Activated CD8-positive, alpha-beta memory T cell treated with anti-CD3 and anti-CD28 coated beads for 24 hours (primary cell): ENCODE results near the gene GTPBP2.
A peak's percentile ranks its signal among the peaks of the same experiment; 100 is the strongest.
"Not testable (repeated sequence)": the region's sequence is repeated elsewhere in the genome, so short reads cannot be mapped to it uniquely, and the experiment has no call there.

ENCODE experiments used
- DNase-seq: peaks from one replicate; pipeline ENCODE4 v3.0.0-alpha.2; 2020

GTPBP2 gene, protein sequence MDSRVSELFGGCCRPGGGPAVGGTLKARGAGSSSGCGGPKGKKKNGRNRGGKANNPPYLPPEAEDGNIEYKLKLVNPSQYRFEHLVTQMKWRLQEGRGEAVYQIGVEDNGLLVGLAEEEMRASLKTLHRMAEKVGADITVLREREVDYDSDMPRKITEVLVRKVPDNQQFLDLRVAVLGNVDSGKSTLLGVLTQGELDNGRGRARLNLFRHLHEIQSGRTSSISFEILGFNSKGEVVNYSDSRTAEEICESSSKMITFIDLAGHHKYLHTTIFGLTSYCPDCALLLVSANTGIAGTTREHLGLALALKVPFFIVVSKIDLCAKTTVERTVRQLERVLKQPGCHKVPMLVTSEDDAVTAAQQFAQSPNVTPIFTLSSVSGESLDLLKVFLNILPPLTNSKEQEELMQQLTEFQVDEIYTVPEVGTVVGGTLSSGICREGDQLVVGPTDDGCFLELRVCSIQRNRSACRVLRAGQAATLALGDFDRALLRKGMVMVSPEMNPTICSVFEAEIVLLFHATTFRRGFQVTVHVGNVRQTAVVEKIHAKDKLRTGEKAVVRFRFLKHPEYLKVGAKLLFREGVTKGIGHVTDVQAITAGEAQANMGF

DNA sequence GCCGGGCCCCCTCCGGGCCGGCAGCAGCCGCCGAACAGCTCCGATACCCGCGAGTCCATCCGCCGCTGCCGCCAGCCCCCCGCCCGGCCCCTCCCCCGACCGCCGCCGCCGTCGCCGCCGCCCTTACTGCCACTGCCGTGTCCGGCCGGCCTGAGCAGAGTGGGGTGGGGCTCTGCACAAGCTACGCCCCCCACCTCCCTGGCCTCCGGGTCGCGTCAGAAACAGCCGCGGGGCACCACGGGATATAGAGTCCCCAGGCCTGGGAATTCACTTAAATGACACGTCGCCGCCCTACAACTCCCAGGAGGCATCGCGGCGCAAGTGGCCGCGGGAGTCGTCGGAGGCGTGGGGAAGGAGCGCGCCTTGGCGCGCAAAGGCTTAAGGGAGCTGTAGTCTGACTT, at the start of gene GTPBP2:
Gene GTPBP2, minus strand, starts transcription at position 161 of the 401 bp plus-strand sequence. Its CDS starts 102 bp downstream, at position 59.
- DNase-seq = peak; percentile 97

DNA sequence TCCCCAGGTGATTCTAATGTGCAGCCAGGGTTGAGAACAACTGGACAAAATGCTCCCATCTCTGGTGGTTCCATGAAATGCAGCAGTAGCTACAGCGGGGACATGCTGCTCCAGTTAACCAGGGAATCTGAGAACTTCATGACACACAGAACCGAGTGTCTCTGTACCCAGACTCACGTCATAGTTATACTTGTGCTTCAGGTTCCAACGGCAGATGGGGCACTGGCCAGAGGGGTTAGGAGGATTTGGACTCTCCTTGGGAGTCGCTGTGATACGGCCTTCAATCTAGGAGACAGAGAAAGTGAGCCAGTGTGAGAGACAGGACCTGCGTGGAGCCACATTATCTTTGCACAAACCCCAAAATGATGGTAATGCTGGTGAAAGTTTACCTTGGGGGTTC, 49.3 kb upstream of the GTPBP2 start:
- no peak for DNase-seq

DNA sequence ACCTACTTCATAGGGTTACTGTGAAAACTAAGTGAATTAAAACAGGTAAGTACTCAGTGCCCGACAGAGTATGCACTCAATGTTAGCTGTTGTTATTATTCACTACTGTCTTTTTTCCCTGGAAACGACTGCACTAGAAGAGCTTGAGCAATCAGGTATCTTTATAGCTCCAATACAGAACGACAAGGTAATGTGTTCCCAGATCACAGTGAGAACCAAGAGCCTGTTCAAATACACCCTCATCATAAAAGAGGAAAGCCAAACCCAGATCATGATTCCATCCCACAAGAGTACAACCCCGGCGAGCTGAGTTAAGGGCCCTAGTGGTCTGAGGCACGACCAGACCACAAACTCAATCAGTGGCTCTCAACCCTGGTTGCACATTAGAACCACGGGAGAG, 48.7 kb upstream of the GTPBP2 start:
- no peak for DNase-seq

DNA sequence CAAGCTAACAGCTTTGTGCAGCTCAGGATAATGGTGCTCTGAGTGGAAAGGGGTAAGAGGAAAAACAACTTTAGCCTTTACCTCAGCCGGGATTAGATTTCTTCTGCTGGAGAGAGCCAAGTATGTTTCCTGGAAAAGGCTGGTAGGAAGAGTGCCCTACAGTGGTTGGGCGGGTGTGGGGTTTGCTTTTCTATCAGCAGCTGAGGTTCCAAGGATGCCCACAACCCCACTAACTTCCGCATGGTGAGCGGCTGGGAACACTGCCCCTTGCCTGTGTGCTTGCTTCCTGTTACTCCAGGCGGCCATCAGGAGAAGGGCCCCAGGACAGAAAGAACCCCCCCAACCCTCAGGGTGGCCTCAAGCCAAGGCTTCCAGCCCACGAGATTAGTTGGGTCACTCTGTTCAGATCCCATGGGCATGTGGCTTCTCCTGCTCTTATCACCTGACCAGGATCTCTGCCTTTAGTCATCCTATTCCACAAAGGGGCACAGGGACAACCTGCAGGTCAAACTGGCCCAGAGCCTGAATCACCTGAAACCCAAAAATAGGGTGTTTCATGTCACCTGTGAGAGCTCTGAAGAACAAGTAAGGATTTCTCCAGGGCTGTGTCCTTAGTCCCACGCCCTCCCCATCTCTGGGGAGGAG, 48.0 kb upstream of the GTPBP2 start:
- no peak for DNase-seq

DNA sequence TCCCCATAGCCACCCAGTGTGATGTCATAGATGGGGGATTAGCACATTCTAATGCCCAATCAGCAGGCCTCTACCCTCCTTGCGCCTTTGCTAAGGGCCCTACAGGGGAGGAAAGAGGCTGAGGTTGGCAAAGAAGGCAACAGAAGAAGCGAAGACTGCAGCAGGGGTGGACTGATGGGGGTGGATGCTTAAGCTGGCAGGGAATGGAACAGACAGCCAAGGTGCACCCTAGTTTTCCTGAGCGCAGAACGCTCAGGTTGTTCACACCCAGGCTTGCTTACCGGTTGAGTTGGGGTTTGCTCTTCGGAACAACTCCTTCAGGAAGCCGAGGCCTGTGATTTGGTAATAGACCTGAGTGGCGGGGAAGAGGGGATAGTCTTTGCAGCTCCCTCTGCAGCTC, 45.9 kb upstream of the GTPBP2 start:
- no peak for DNase-seq

DNA sequence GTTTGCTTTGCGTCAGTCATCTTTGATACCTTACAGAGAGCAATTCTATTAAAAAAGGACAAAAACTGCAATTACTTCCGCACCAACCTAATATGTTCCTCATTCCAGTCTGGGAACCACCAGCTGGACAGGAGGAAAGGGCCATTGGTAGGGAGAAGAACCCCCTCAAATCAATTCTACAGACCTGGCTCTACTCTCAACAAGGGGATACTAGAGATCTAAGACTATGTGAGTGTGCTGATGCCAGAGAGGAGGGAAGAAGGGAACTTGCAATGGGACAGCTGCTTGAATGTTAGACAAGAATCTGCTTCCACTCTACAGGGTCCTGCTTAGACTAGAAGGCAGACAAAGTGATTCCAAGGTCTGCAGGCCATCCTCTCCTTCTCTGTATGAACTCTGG, 45.2 kb upstream of the GTPBP2 start:
- DNase-seq = no peak

DNA sequence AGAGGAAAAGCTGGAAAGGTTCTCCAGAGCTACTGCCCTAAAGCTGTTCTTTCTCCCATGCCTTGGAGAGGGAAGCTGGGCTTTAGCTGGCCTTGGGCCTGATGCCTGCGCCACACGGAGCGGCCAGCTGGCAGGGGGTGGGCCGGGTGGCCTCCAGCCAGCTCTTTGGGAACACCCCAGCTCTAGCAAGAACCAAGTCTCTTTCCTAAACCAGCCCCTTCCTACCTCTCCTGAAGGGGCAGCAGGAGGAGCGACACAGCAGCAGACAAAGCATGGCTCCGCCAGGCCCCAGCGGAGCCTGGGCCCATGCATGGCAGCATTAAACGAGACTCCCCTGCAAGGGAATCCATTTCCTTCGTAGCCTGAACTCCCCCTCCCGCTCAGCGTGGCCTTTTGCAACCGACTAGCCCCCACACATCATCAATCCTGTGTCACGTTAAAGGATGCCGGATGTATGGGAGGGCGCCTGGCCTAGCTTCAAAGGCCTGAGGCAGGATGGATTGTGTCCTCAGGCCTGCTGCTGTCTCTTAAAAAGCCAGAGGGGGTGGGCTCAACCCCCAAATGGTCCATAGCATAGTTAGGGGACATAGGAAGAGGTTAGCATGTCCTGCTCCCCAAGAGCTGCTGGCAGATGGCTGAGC, 44.5 kb upstream of the GTPBP2 start:
- DNase-seq = no peak

DNA sequence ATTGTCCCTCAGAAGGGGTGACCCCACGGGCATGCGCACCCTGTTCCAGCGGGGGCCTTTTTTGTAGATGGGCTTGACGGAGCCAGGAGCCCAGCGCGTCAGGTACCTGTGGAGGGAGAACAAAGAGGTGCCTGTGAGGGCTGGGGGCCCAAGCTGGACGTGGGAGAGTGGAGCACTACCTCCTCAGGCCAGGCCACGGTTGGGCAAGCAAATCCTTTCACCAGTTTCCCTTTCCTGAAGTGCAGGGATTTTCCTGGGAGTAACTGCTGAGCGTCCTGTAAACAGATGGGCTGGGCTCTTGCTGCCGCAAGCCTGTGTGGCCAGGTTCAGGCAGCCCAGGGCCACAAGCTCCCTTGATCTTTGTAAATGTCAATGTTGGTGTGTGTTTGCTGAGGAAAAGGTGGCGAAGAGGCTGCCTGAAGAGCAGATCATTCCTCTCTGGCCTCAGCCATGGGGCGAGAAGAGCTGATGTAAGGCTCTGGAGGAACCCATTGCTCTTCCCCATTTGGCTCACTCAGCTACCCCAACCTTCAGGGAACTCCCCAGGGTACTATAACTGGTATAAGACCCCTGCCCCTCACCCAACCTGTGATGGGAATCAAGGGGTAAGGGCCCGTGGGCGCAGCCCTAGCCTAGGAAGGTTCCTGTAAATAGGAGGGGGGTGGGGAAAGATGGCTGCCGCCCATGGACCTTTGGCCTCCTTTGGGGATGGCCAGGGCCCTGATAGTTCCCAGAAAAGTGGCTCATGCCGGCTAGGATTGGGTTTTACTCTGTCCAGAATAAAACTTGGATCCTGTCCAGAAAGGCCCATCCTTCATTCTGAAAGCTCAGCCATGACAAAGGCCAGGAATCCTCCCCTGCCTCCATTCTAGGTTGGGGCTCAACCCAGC, 43.0 kb upstream of the GTPBP2 start:
- no peak for DNase-seq

DNA sequence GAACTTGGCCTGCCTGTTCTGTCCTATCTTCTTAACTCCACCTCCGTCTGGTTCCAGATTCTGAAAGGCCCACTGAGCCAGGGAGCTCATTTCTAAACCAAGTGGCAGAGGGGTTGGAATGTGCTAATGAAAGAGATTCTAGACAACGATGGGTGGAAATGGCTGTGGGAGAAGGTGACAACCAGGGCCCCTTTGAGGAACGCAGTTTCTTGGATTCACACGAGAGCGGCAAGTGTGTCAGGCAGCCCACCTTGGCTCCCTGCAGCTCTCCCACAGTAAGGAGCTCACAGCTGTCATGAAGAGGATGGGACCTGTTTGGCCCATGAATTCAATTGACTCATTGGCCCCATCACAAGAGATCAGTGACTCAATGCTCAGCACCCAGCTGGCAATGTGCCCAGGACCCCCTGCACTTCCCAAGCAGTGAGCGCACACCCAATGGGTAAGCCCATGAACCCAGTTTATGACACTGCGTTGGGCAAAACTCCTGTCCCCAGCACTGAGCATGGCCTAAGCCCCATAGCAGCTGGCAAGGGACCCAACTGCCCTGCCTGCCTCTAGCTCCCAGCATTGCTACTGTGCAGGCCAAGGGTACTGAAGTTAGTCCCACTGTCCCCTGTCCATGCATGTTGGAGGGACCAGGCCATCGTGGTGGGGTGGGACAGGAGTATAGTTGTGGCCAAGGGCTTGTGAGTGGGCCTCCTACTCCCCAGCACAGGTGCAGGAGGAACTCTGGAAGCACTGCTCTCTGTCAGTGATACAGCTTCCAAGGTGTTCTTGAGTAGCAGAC, 42.1 kb upstream of the GTPBP2 start:
- no peak for DNase-seq

DNA sequence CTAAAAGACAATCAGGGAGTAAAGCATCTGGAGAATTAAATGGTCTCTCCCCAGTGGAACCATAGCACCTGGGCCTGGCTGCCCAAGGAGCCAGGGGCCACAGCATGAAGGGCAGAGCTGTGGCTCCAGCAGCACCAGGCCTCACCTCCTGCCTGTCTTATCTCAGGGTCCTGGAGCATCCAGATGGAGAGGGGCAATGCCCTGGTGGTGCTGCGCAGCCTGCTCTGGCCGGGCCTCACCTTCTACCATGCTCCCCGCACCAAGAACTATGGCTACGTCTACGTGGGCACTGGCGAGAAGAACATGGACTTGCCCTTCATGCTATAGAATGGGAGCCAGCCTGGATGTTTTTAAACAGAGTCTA, 41.5 kb upstream of the GTPBP2 start:
- DNase-seq = no peak

DNA sequence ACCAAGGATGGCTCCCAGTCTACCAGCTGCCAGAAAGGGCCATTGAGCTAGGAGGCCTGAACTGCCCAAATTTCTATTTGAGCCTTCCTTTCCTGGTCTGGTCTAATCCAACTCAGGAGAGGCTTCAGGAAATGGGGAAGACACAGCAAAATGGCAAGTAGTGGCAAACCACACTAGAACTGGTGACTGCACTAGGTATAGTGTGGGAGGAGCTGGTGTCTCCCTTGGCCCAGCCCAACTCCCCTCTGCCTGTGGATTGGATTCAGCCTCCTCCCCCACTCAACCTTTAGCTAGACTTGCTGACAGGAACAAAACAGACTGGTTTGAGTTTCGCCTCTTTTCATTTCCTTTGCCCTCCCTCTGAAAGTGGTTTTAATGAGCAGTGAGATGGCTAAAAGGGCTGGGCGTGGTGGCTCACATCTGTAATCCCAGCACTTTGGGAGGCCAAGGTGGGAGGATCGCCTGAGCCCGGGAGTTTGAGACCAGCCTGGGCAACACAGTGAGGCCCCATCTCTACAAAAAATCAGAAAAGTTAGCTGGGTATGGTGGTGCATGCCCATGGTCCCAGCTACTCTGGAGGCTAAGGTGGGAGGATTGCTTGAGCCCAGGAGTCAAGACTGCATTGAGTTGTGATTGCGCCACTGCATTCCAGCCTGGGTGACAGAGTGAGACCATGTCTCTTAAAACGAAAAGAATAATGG, 41.0 kb upstream of the GTPBP2 start:
- no peak for DNase-seq

DNA sequence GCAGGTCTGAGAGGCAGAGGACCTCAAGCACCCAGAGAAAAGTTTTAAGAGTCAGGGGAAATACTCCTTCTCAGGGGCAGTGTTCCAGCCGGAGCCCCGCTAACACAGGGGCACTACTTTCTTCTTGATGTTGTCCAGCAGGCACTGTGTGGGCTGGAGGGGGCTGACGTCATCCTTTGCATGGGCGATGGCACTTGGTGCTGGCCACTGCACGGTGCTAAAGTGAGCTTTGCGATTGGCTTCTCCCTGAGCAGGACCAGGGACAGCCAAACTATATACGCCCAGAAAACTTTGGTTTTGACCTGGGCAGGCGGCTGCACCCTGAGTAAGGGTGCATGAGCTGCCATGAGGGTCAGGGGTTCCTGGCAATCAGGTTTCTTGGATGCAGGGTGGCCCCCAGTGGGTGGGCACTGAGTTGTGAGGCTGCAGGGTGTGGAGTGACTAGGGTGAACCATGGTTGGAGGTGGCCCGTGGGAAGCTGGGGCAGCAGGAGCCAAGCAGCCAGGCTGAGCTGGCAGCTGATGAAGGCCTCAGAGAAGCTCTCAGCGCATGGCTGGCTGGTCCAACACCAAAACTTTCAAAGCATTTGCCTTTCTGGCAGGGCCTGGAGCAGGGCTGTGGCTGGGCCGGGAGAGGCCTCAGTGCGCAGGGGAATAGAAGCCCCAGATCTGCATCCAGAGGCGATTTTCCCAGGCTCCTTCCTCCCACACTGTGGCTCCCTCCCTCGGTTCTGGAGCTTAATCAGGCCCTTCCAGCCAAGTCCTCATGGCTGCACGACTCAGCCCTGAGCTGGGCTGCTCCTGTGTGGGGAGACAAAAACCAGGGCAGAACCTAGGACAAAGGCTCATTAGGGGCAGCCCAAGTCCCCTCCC, 40.2 kb upstream of the GTPBP2 start:
- DNase-seq = no peak

DNA sequence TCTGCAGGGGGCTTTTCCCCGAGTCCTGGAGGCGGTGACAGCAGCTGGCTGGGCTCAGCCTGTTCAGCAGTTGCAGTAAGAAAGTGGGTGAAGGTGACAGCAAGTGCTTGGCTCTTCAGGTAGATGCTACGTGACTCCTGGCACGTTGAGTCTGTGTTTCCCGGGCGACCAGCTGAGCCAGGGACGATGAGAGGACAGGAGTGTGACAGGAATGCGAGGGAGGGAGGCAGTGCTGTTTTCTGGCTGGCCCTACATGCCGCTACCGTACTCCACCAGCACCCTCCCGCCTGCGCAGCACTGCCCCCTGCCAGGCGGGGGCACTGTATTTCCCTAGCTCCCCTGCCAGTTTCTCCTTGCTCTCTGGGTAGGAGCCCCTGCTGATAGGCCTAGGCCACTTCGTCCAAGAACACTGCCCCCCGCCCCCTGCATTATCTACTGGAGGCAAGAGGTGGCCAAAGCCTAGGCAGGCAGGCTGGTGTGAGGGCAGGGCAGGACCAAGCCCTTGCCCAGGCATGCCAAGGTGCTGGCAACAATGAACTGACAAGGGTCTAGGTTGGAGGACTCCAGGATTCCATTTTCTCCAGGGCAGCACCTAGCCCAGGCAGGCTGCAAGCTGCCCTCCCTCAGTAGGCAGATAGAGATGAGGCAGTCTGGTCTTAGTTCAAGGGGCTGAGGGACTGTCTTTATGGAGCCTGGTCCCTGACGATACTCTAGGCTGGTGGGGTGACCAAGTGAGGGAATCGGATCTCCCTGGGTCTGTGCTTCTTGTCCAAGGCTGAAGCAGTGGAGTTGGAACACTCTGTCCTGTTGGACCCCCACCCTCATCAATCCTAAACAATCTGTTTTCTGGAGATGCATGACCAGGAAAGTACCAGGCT, 39.3 kb upstream of the GTPBP2 start:
- DNase-seq = peak; percentile 77

DNA sequence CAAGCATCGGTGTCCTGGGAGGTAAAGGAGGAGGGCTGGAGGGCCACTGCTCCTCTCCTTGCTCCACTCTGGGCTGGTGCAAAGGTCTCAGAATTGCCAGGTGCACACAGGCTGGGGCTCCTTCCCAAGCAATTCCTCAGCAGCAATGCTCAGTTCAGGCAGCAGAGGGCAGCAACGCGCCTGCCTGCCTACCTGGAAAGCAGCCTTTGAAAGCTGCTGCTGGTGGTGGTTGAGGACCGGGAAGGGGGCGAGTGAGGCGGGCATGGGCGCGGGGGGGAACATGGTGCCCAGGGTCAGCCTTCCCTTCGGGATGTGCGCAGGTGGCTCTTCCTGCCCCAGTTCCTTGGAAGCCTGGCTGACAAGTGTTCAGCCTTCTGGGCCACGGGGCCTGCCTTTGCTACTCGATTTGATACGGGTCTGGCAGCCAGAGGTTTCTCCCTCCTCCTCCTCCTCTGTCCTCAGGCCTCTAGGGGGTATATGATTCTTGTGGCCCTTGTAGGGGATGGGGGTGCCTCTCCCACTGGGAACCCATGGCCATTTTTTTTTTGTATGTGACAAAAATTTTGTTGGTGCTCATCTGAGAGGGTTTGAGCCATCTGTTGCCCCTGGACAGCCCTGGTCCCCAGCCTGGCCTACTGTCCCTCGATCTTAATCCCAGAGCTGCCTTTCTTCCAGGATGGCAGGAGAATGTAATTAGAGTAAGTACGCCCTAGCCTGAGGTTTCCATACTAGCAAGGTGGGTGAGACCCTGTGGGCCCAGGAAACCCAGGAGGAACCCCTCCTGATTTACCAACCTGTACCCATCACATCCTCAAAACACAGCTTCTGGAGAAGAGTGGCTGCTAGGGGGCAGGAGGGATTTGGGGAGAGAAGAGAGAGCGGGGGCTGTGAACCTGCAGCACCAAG, 38.4 kb upstream of the GTPBP2 start:
- peak; percentile 90 for DNase-seq

DNA sequence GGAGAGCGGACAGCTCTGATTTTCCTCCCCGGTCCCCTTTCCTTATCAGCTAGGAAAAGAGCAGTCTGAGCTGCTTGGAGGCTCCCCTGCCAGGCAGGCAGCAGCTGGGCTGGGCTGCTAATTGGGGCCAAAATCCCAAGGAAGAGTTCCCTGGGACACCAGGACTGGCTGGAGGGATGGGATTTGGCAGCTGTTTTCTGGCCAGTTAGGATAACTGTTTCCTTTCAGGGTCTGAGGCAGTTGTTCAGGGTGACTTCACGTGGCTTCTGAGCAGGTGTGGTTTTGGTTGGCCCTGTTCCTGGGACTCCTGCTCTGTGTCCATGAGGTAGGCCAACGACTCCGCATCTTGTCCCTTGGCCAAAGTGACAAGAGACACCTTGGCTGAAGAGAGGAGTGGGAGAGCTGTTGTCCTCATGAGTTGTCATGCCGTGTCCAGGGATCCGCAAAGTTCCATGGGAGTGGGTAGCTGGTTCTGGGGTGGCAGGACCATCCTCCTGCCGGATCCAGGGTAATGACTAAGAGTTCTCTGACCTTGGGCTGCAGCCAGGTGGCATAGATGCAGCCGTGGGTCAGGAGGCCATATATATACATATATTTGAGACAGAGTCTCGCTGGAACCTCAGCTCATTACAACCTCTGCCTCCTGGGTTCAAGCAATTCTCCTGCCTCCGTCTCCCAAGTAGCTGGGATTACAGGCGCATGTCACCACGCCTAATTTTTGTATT, 37.3 kb upstream of the GTPBP2 start:
- no peak for DNase-seq

DNA sequence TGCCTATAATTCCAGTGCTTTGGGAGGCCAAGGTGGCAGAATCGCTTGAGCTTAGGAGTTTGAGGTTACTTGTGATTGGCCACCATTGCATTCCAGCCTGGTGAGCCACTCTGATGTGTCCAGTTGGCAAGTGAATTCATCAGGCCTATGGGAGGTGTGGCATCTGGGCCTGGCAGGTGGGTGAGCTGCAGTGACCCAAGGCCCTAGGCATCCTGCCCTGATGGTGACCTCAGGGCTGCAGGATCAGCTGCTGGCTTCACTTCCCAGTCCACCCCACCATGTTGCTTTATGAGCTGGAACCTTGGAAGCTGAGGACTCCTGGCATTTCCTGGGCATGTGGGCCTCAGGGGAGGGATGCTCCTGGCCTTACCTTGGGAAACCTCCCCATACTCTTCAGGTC, 36.3 kb upstream of the GTPBP2 start:
- DNase-seq = no peak

DNA sequence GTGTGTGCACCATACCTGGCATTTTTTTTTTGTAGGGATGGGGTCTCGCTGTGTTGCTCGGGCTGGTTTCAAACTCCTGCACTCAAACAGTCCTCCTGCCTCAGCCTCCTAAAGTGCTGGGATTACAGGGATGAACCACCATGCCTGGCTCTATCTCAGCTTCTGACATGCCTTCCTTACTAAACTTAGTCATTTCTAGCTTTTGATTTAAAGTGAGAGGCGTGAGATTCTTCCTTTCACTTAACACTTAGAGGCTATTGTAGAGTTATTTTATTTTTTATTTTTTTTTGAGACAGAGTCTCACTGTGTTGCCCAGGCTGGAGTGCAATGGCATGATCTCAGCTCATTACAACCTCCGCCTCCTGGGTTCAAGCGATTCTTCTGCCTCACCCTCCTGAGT, 33.9 kb upstream of the GTPBP2 start:
- not testable (repeated sequence) for DNase-seq
